ENCODE measurements around the gene MAD1L1.

Gene MAD1L1

GRCh38 chr7:2218444-2218785 lies 14.3 kb downstream of the MAD1L1 start:
- POLR2A ChIA-PET (ENCODE audit: low non-redundant PET) = no interaction called here
- TF ChIP-seq CTCF (conservative IDR thresholded peaks at IDR 0.05; ENCODE audit: low read depth) = no peak
- no peak for DNase-seq (ENCODE audit: low spot score)
- CTCF ChIA-PET = no interaction called here
- no peak overlapping the region for H3K27ac ChIP-seq

- H3K27ac ChIP-seq = no peak overlapping the region
- CTCF ChIA-PET = no interaction called here
- no peak for DNase-seq (ENCODE audit: low spot score)
- POLR2A ChIA-PET (ENCODE audit: low non-redundant PET) = interaction anchor here (0.6 kb wide), 1 partner anchor 43 kb away, joined by 4 read pairs; no protein-coding TSS in a partner anchor
- TF ChIP-seq CTCF (conservative IDR thresholded peaks at IDR 0.05; ENCODE audit: low read depth) = no peak
These were observed 14.9 kb downstream of the MAD1L1 start for GRCh38 chr7:2217716-2218443.

- CTCF ChIA-PET = interaction anchor here (0.6 kb wide), 1 partner anchor 57 kb away, joined by 5 read pairs; no protein-coding TSS in a partner anchor
- peak overlapping the region; percentile 4; the same call in 1 of the 2 replicates for H3K27ac ChIP-seq
- no peak for DNase-seq (ENCODE audit: low spot score)
- POLR2A ChIA-PET (ENCODE audit: low non-redundant PET) = interaction anchor here (0.5 to 0.6 kb wide), 2 partner anchors 16 to 42 kb away, joined by 3 to 4 read pairs; no protein-coding TSS in a partner anchor
- TF ChIP-seq CTCF (conservative IDR thresholded peaks at IDR 0.05; ENCODE audit: low read depth) = no peak
These were observed 15.5 kb downstream of the MAD1L1 start for GRCh38 chr7:2217206-2217605.

- DNase-seq (ENCODE audit: low spot score) = no peak
- ChIA-PET POLR2A (ENCODE audit: low non-redundant PET) (no interaction called here), CTCF (interaction anchor here (0.5 to 0.6 kb wide), 2 partner anchors 133 to 475 kb away, joined by 3 to 4 read pairs; no protein-coding TSS in a partner anchor)
- H3K27ac ChIP-seq = peak overlapping the region; percentile 18; the same call in 1 of the 2 replicates
- no peak for TF ChIP-seq CTCF (conservative IDR thresholded peaks at IDR 0.05; ENCODE audit: low read depth)
These were observed 16.9 kb downstream of the MAD1L1 start for GRCh38 chr7:2215851-2216250.

- CTCF ChIA-PET = no interaction called here
- DNase-seq (ENCODE audit: low spot score) = no peak
- TF ChIP-seq CTCF (conservative IDR thresholded peaks at IDR 0.05; ENCODE audit: low read depth) = no peak
- POLR2A ChIA-PET (ENCODE audit: low non-redundant PET) = no interaction called here
- peak overlapping the region; percentile 18 for H3K27ac ChIP-seq
These were observed 18.1 kb downstream of the MAD1L1 start for GRCh38 chr7:2214636-2215035.

- POLR2A ChIA-PET (ENCODE audit: low non-redundant PET) = no interaction called here
- TF ChIP-seq CTCF (conservative IDR thresholded peaks at IDR 0.05; ENCODE audit: low read depth) = no peak
These were observed 19.1 kb downstream of the MAD1L1 start for GRCh38 chr7:2213551-2214215.

More at GRCh38 chr7:2213551-2214215, 19.1 kb downstream of the MAD1L1 start:
- CTCF ChIA-PET = no interaction called here
- DNase-seq (ENCODE audit: low spot score) = no peak
- H3K27ac ChIP-seq = peak overlapping the region; percentile 18

All from RWPE1 (cell line).